GM18499 (cell line): ENCODE measurements around the gene GRID1.

Experiments used
- ATAC-seq: cut with Tn5 transposase; IDR thresholded peaks from one replicate; pipeline ENCODE4 v1.9.1; 2021; ENCODE audit warnings: moderate number of reproducible peaks; ENCODE audit not compliant: insufficient read depth, unreplicated experiment

The GRID1 gene

GRCh38 chr10:86062198-86062550, 304.4 kb downstream of the GRID1 start:
- ATAC-seq = no peak

- no peak for ATAC-seq
These were observed 305.1 kb downstream of the GRID1 start for GRCh38 chr10:86061278-86062197.

- no peak for ATAC-seq
These were observed 306.0 kb downstream of the GRID1 start for GRCh38 chr10:86060386-86061277.

- ATAC-seq = no peak
These were observed 306.7 kb downstream of the GRID1 start for GRCh38 chr10:86059892-86060291.

- no peak for ATAC-seq
These were observed 307.6 kb downstream of the GRID1 start for GRCh38 chr10:86058964-86059363.

GRCh38 chr10:86057708-86058107, 308.9 kb downstream of the GRID1 start:
- ATAC-seq = no peak

- no peak for ATAC-seq
These were observed 309.9 kb downstream of the GRID1 start for GRCh38 chr10:86056672-86057071.

- no peak for ATAC-seq
These were observed 310.7 kb downstream of the GRID1 start for GRCh38 chr10:86055928-86056327.

GRCh38 chr10:86053675-86054074, 312.9 kb downstream of the GRID1 start:
- ATAC-seq = no peak

GRCh38 chr10:86051586-86051985, 315.0 kb downstream of the GRID1 start:
- ATAC-seq = no peak

GRCh38 chr10:86049442-86049841, 317.2 kb downstream of the GRID1 start:
- no peak for ATAC-seq

GRCh38 chr10:86048973-86049372, 317.6 kb downstream of the GRID1 start:
- no peak for ATAC-seq

GRCh38 chr10:86048571-86048970, 318.0 kb downstream of the GRID1 start:
- ATAC-seq = no peak

GRCh38 chr10:86047588-86047987, 319.0 kb downstream of the GRID1 start:
- no peak for ATAC-seq

- no peak for ATAC-seq
These were observed 319.6 kb downstream of the GRID1 start for GRCh38 chr10:86046845-86047460.

GRCh38 chr10:86045896-86046295, 320.7 kb downstream of the GRID1 start:
- no peak for ATAC-seq

GRCh38 chr10:86044029-86044428, 322.6 kb downstream of the GRID1 start:
- ATAC-seq = no peak

GRCh38 chr10:86043236-86043635, 323.4 kb downstream of the GRID1 start:
- no peak for ATAC-seq

GRCh38 chr10:86042161-86042560, 324.4 kb downstream of the GRID1 start:
- no peak for ATAC-seq

GRCh38 chr10:86041116-86041515, 325.5 kb downstream of the GRID1 start:
- ATAC-seq = no peak

GRCh38 chr10:86038371-86038770, 328.2 kb downstream of the GRID1 start:
- ATAC-seq = no peak
